Left kidney (tissue), 2 donors: ENCODE data around the gene MYH11. TPM values are rescaled to one million over a fixed set of nuclear protein-coding genes. Genes with fewer than 3 reads are reported as not detected.

Experiments
- DNase-seq: peaks from one replicate; pipeline ENCODE4 v3.0.0-alpha.2; 2013
- polyA plus RNA-seq: library from polyadenylated mRNA; unstranded; fragments of 120-200 nt; gene quantifications from one replicate; pipeline ENCODE4 v1.2.1, GENCODE V29; 2013; ENCODE audit not compliant: insufficient read length

Gene MYH11
- polyA plus RNA-seq, 1 donor = 11.1 TPM

DNA sequence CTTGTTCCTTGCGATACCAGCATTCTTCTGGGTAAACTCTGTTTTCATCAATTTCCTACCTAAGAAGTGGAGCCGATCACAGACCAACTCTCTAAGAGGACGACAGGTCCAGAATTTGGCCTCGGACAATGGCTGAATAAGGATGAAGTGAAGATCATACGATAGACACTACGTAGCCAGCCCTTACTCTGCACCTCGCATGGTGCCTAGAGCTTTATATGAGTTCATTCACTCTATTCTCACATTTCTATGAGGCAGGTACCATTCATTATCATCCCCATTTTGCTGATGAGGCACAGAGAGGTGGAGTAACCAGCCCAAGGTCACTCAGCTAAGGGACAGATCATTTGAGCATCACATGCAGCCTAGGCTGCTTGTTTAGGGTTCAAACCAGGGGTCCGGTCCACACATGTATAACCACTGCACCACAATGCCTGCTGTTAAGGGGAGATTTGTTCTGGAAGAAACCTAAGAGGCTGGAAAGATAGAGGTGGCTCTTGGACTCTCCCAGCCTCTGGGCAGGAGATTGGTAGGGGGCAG, 78.6 kb downstream of the MYH11 start:
- no peak for DNase-seq

DNA sequence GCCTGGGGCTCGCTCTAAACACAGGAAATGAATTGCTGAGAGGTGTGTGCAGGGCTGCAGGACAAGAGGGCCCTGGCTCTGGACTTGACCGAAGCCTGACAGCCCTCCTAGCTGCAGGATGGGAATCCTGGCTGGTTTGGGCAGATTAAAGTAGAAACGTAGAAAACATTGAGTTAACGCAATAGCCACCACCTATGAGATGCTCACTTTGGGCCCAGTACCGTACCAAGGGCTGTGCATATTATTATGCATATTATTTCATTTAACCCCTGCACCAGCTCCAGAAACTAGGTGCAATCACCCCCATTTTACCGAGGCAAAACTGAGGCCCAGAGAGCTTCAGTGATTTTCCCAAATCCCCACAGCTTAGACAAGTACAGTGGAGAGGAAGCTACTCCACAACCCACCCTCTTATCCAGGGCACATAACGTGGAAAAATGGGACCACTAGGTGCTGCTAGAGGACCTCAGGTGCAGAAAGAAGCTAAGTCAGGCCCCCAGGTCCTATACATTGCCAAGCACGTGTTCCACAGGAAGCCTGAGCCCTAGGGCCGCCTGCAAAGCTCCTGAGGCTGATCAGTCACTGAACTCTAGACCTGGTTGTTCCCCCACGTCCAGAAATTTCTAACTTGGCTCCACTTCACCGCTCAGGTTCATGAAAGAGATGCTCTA, 79.2 kb downstream of the MYH11 start:
- DNase-seq = no peak

DNA sequence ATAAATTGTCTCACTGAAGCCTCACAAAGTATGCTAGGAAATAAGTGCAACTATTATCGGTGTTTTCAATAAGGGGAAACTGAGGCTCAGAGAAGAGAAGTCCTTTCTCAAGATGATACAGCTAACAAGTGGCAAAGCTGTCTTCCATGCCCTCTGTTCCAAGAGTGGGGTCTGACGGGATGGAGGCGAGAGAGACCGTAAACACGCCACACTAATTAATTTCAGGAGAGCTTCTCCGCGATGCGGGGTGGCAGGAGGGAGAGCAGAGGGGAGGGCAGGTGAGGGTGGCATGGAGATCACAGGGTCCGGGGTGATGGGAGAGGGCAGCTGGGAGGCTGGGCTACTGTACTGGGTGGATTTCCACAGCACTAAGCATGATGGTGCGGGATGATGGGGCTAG, 80.3 kb downstream of the MYH11 start:
- no peak for DNase-seq

DNA sequence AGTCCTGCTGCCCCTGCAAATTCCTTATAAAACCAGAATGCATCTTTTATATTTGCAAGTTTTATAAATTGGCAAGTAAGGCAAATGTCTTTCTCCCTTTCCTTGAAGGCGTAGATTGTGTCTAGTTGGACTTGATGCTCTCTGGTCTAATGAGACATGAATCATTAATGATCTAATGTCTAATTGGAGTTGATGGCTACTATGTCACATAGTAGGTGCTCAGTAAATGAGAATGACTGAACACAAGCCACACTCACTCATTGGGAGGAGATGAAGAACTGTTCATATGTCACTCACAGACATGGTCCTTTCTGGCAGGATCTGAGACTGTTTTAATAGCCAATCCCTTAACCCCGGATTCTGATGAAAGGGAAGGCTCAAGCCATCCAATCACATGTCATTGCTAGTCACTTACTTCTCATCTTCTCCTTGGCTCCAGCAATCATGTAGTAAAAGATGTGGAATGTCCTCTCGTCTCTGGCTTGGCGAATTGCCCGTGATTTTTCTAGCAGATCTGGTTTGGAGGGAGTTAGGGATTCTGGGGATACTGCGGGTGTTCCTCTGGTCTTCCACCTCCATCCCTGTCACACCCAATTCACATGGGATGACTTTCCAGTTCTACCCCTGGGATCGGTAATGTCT, 81.0 kb downstream of the MYH11 start:
- DNase-seq = no peak

DNA sequence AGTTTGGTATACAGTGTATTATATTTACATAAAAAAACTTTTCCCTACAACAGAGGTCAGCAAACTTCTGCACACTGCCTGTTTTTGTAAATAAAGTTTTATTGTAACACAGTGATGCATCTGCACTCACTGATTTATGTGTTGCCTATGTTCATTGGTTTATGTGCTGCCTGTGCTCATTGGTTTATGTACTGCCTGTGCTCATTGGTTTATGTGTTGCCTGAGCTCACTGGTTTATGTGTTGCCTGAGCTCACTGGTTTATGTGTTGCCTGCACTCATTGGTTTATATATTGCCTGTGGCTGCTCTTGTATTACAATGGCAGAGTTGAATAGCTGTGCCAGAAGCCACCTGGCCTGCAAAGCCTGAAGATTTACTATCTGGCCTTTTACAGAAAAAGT, 81.6 kb downstream of the MYH11 start:
- no peak for DNase-seq

DNA sequence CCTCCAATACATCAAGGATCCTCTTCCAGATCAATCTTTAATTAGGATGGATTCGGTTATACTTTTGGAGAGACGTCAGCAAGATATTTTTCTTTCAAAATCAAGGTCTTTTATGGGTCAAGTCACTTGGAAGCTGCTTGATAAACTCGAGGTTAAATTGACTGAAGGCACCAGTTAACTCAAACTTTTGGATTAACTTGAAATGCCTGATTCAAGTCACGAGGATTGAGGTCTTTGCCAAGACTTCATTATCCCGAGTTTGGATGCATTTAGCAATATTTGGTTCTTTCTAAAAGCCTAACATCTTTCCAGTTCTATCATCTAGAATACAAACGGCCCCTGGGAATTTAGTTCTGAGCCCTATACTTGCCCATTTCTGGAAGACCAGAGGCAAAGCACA, 82.9 kb downstream of the MYH11 start:
- DNase-seq = no peak

DNA sequence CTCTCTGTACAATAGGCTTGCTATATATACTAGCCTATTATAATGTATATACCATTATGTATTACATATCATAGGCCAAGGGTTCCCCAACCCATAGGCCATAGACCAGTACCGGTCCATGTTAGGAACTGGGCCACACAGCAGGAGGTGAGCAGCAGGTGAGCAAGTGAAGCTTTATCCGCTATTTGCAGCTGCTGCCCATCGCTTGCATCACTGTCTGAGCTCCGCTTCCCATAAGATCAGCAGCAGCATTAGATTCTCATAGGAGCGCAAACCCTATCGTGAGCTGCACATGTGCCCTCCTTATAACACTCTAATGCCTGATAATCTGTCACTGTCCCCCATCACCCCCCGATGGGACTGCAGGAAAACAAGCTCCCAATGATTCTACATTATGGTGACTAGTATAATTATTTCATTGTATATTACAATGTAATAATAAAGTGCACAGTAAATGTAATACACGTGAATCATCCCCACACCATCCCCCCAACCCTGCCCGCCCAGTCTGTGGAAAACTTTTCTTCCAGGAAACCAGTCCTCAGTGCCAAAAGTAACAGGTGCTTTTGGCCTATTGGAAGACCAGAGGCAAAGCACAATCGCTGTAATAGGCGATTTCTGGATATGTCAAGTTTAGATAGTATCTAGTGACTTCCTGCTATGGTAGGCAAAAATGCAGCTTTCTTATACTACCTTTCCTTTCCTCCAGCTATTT, 84.1 kb downstream of the MYH11 start:
- no peak for DNase-seq

DNA sequence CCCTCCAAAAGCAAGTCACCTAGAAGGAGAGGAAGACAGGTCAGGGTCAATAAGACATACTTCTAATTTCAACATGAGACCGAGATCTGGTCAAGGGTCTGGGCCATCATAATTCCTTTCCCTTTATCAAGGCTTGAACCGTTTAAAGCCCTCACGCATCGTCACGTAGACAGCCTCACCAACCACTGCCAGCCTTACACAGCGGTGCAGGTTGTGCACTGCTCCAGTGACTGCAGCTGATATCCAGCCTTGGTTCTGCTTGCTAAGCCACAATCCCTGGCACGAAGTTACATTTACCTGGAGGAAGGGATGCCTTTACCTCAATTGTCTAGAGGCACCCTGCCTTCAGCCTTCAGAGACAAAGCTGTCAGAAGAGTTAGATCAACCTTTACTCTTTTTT, 85.1 kb downstream of the MYH11 start:
- DNase-seq = no peak

DNA sequence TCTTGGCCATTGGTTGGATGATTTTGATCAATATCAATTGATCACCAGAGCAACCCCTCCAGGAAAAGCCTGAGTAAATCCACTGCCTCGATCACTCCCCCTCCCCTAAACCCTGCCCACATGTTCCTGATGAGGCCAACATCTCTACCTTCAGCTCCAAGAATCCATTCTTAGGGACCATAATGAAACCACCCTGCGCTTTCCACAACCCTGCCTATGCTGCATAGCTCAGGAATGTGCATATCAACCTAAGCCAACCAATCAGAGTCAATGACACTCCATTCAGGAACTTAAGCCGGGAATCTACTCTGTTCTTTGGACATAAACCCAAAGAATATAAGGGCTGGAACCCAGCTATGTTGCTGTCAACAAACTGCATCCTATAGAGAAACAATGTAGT, 86.3 kb downstream of the MYH11 start:
- DNase-seq = no peak

DNA sequence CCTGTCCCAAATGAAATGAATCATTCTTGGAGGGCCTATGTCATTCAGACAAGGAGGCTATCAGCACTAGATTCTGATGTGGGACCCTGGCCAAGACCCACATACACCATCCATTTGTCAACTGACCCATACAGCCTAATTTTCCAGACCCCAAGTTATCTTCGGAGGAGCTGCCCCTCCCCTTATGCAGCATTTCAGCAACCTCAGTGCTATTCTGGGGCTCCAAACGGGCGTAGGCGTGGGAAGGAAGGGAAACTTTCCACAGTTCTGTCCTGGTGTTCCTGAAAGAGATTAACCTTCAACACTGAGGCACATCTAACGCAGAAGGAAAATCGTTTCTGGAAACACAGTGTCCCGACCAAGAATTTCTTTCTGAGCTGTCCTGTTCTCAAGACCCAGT, 86.7 kb downstream of the MYH11 start:
- no peak for DNase-seq

DNA sequence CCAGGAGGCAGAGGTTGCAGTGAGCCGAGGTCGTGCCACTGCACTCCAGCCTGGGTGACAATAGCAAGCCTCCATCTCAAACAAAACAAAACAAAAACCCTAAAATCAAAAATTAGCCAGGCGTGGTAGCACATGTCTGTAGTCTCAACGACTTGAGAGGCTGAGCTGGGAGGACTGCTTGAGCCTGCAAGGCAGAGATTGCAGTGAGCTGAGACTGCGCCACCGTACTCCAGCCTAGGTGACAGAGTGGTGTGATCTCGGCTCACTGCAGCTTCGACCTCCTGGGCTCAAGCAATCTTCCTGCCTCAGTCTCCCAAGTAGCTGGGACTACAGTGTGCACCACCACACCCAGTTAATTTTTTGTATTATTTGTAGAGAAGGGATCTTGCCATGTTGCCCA, 87.6 kb downstream of the MYH11 start:
- DNase-seq = no peak

DNA sequence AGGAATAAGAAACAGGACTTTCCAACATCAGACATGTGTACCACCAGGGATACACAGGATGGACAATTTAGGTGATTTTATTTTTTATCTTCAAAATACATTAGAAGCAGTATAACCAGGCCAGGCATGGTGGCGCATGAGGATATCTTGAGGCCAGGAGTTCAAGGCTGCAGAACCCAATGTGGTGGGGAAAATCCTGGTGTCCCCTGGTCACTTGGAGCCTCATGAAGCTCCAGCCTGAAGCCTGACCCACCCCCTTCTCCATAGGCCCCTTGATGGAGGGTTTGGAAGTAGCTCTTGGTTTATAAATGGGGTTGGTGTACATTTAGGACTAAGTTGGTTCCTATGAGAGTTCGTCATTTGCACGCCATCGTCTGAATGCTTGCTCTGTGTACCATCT, 88.6 kb downstream of the MYH11 start:
- no peak for DNase-seq

DNA sequence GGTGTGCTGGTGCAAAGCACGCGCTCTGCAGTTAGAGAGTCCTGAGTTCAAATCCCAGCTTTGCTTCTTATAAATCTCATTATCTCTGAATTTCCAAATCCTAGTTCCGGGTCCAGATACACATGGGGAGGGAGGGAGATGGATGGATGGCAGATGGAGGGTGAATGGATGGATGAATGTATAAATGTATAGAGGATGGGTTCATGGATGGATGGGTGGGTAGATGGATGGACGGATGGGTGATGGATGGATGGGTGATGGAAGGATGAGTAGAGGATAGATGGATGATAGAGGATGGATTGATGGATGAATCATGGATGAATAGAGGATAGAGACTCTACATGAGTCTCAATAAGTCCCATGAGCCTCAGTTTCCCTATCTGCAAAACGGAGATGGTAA, 89.9 kb downstream of the MYH11 start:
- DNase-seq = no peak

DNA sequence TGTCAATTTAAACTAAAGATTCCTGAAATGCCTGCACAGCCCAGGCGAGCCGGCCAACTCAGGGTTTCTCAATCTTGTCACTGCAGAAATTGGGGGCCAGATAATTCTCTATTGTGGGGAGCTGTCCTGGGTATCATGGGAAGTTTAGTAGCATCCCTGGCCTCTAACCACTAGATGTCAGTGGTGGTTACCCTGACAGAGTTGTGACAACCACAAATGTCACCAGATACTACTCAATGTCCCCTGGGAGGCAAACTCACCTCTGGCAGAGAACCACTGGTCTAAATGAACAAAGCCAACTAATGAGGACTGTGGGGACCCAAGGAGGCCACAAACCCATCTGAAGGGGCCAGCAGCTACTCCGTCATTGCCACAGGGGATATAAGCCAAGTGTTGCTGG, 90.9 kb downstream of the MYH11 start:
- peak; percentile 46 for DNase-seq

DNA sequence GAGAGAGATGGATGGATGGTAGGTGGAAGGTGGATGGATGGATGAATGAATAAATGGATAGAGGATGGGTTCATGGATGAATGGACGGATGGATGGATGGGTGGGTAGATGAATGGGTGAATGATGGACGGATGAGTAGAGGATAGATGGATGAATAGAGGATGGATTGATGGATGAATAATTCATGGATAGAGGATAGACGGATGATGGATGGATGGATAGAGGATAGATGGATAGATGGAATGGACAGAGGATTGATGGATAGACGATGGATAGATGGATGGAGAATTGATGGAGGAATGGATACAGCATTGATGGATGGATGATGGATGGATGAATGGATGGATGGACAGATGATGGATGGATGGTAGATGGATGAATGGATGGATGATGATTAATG, 91.7 kb downstream of the MYH11 start:
- DNase-seq = no peak

DNA sequence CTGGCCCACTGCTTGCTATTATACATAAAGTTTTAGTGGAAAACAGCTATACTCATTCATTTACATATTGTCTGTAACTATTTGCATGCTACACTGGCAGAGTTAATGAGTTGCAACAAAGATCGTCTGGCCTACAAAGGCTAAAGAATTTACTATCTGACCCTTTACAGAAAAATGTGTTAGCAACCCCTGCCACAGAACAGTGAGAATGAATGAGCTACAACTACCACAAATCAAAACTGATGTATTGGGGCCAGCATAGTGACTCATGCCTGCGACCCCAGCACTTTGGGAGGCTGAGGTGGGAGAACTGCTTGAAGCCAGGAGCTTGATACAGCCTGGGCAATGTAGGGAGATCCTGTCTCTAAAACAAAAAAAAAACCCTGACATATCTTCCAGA, 92.7 kb downstream of the MYH11 start:
- no peak for DNase-seq

DNA sequence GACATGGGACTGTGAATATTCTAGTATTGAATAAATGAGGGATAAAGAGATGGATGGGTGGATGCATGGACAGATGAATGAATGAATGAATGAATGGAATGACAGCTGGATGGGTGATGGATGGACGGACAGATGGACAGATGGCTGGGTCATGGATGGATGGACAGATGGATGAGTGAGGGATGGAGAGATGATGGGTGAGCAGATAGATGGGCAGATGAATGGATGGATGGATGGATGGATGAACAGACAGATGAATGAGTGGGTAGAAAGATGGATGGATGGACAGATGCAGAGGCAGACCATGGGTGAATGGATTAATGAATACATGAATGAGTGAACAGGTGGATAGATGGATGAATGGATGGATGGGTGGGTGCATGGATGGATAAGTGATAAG, 96.7 kb downstream of the MYH11 start:
- DNase-seq = no peak

DNA sequence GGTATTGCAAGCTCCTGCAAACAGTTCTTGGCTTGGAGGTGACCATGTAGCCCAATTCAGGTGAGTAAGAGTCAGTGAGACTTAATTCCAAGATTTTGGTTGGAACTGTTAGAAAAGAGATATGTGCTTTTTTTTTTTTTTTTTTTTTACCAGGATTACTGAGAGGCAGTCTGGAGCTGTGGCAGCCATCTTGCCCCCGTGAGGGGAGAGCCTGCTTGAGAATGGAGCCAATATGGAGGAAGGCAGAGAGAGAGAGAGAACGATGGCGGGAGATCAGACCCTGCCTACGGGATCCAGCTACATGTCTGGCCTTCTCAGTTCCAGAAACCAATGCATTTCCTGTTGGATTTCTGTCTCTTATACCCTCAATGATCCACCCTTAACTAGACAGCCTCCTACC, 97.8 kb downstream of the MYH11 start:
- DNase-seq = no peak

DNA sequence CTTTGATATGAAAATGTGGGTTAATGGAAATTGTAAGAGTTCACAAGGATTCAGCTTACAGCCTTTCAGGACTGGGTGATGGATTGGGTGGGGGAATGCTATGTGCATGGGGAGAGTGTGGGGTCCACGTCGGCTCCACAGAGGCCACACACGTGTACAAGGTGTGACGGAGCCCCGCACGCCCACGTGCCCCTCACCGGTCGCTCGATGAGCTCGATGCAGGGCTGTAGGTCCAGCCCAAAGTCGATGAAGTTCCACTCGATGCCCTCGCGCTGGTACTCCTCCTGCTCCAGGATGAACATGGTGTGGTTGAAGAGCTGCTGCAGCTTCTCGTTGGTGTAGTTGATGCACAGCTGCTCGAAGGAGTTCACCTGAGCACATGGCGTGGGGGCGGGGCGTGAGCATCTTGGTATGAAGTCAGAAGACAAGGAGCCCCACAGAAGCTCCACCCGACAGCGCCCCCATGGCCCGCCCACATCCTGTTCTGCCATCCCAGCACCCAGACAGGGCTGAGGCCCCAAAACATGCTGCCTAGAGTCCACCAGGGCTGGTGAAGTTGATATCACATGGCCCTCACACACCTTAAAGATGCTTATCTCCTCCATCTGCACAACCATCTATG, 99.1 kb downstream of the MYH11 start:
- no peak for DNase-seq

DNA sequence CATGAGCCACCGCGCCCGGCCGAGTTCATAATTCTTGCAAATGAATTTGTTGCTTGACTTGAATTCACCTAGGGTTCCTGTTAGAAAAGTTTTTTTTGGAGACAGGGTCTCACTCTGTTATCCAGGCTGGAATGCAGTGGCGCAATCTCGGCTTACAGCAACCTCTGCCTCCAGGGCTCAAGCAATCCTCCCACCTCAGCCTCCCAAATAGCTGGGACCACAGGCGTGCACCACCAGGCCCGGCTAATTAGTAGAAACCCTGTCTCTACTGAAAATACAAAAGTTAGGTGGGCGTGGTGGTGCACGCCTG, 99.8 kb downstream of the MYH11 start:
- DNase-seq = no peak

DNA sequence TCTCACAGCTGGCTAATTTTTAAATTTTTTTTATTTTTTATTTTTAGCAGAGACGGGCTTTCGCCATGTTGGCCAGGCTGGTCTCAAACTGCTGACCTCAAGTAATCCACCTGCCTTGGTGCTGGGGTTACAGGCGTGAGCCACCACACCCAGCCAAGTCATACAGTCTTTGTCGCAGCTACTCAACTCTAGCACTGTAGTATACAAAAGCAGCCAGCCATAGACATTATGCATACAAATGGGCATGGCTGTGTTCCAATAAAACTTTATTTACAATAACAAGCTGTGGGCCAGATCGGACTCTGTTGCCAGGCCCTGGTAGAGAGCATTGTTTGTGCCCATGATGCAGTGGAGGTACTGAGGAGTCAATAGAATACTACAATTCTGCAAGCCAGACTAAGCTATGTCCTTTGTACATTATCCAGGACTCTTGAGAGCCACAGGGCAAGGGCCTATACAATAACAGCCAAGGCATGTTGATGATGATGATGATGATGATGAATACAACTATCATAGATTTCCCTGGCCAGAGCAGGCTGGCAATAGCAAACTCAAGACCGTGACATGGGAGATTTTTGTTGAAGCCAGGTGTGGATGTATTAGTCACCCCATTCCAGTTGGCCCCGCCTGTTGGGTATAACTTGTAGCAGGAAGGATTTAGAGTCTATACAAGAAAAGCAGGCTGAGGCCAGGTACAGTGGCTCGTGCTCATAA, 101.8 kb downstream of the MYH11 start:
- no peak for DNase-seq

DNA sequence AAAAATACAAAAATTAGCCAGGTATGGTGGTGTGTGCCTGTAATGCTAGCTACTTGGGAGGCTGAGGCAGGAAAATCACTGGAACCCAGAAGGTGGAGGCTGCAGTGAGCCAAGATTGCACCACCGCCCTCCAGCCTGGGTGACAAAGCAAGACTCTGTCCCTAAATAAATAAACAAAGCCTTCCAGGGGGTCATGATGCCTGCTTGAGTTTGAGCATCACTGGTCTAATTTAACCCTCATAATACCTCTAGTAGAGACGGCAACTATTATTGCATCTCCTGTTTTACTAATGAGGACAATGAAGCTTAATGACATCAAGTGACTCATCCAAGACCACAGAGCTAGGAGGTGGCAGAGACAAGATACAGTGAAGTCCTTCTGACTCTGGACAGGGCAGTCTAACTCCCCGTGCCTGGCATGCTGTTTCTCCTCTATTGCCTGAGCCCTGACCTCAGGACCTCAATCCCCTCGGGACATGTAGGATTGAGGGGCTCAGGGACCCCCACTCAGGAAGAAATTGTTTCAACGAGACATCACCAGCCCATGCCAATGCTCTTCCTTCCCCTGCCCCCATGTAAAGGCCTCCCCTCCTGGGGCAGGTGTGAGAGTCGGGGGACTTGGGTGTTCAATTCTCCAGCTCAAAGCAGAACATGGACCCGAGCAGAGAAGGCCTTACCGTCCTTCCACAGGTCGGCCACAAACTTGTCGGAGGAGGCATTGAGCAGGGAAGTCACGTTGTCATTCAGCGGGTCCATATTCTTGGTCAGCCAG, 103.9 kb downstream of the MYH11 start:
- DNase-seq = no peak
